ENCODE data around the gene H2BW2.
A peak's percentile ranks its signal among the peaks of the same experiment; 100 is the strongest.

Gene H2BW2

GRCh38 chrX:104039689-104040505 is at the start of gene H2BW2:
Gene H2BW2, plus strand, starts transcription at chrX:104039956. Its CDS starts 39 bp downstream, at chrX:104039995.
- no peak for DNase-seq
- Histone ChIP-seq H3F3A (ENCODE audit: insufficient read depth, low read length) (no peaks in the 10 kb centered on the region), H3K4me3 (ENCODE audit: low read length) (no peak within 1 kb of the TSS), H3K9me3 (replicated peaks; ENCODE audit: insufficient read depth, low read length) (no peaks in the 10 kb centered on the region), H3K9me2 (replicated peaks; ENCODE audit: insufficient read depth, low read length) (no peaks in the 10 kb centered on the region), H3K79me2 (ENCODE audit: low read length) (no peaks in the 10 kb centered on the region), H3K27me3 (replicated peaks; ENCODE audit: insufficient read depth, low read length) (no peaks in the 10 kb centered on the region), H3K4me2 (ENCODE audit: low read depth, low read length) (no peak within 1 kb of the TSS), H2AFZ (ENCODE audit: low read length) (no peak within 1 kb of the TSS), H4K20me1 (ENCODE audit: insufficient read depth, low read length) (no peaks in the 10 kb centered on the region), H3K9ac (ENCODE audit: low read length) (no peak within 1 kb of the TSS), H3K36me3 (replicated peaks; ENCODE audit: insufficient read depth, low read length) (no peaks in the 10 kb centered on the region), H3K4me1 (ENCODE audit: low read length) (no peaks in the 10 kb centered on the region), H3K27ac (ENCODE audit: low read length) (no peak within 1 kb of the TSS)
- TF ChIP-seq EZH2 (optimal IDR thresholded peaks at IDR 0.05; ENCODE audit: low read depth, low read length) (no peak), CTCF (IDR thresholded peaks at IDR 0.05; ENCODE audit: low read length) (no peak), EZH2phosphoT487 (IDR thresholded peaks at IDR 0.05; ENCODE audit: low read length) (no peak)

- H3K9me2 ChIP-seq (replicated peaks; ENCODE audit: insufficient read depth, low read length) = no peaks in the 10 kb centered on the region
- no peaks in the 10 kb centered on the region for H3K79me2 ChIP-seq (ENCODE audit: low read length)
- H2AFZ ChIP-seq (ENCODE audit: low read length) = no peak overlapping the region
- H3K27ac ChIP-seq (ENCODE audit: low read length) = no peak overlapping the region
- H4K20me1 ChIP-seq (ENCODE audit: insufficient read depth, low read length) = no peaks in the 10 kb centered on the region
- H3K9me3 ChIP-seq (replicated peaks; ENCODE audit: insufficient read depth, low read length) = no peaks in the 10 kb centered on the region
- no peak overlapping the region for H3K9ac ChIP-seq (ENCODE audit: low read length)
- peak overlapping the region; percentile 6; the same call in 1 of the 2 replicates for H3K4me2 ChIP-seq (ENCODE audit: low read depth, low read length)
- DNase-seq = peak; percentile 40
- no peaks in the 10 kb centered on the region for H3K36me3 ChIP-seq (replicated peaks; ENCODE audit: insufficient read depth, low read length)
- H3K27me3 ChIP-seq (replicated peaks; ENCODE audit: insufficient read depth, low read length) = no peaks in the 10 kb centered on the region
- H3K4me3 ChIP-seq (ENCODE audit: low read length) = no peak overlapping the region
- TF ChIP-seq CTCF (IDR thresholded peaks at IDR 0.05; ENCODE audit: low read length) = peak; percentile 6; the same call in 1 of the 2 replicates
- no peak for TF ChIP-seq EZH2 (optimal IDR thresholded peaks at IDR 0.05; ENCODE audit: low read depth, low read length)
- H3F3A ChIP-seq (ENCODE audit: insufficient read depth, low read length) = no peaks in the 10 kb centered on the region
- H3K4me1 ChIP-seq (ENCODE audit: low read length) = 0 out of 2 replicates have a peak, but pooled peaks cover 6% of the 10 kb centered on the region
Observed at GRCh38 chrX:103999234-103999633, 40.5 kb upstream of the H2BW2 start.

GRCh38 chrX:104008831-104009230 is 30.9 kb upstream of the H2BW2 start:
- no peak for TF ChIP-seq EZH2 (optimal IDR thresholded peaks at IDR 0.05; ENCODE audit: low read depth, low read length)
- TF ChIP-seq CTCF (IDR thresholded peaks at IDR 0.05; ENCODE audit: low read length) = no peak
- TF ChIP-seq EZH2phosphoT487 (IDR thresholded peaks at IDR 0.05; ENCODE audit: low read length) = no peak
- Histone ChIP-seq H3K9me3 (replicated peaks; ENCODE audit: insufficient read depth, low read length) (no peaks in the 10 kb centered on the region), H3K79me2 (ENCODE audit: low read length) (no peaks in the 10 kb centered on the region), H3K4me2 (ENCODE audit: low read depth, low read length) (no peak overlapping the region), H3F3A (ENCODE audit: insufficient read depth, low read length) (no peaks in the 10 kb centered on the region), H3K9me2 (replicated peaks; ENCODE audit: insufficient read depth, low read length) (no peaks in the 10 kb centered on the region), H3K36me3 (replicated peaks; ENCODE audit: insufficient read depth, low read length) (no peaks in the 10 kb centered on the region), H2AFZ (ENCODE audit: low read length) (no peak overlapping the region), H3K27me3 (replicated peaks; ENCODE audit: insufficient read depth, low read length) (no peaks in the 10 kb centered on the region), H3K27ac (ENCODE audit: low read length) (no peak overlapping the region), H3K9ac (ENCODE audit: low read length) (no peak overlapping the region), H3K4me1 (ENCODE audit: low read length) (no peaks in the 10 kb centered on the region), H3K4me3 (ENCODE audit: low read length) (no peak overlapping the region), H4K20me1 (ENCODE audit: insufficient read depth, low read length) (no peaks in the 10 kb centered on the region)
- DNase-seq = no peak
